Panc1 (cell line): Measurements from ENCODE around the gene MVP. TPM values are rescaled to one million over a fixed set of nuclear protein-coding genes. Genes with fewer than 3 reads are reported as not detected.

ENCODE experiments used
- ATAC-seq: fragments of 200-7000 bp; cut with Tn5 transposase; 2 replicates; pipeline ENCODE4 v1.9.1; 2020; ENCODE audit warnings: mild to moderate bottlenecking, moderate library complexity
- BruUV-seq: library from RNA; stranded (reverse); fragments of 400-500 nt; replicated peaks from 2 replicates; lab custom pipeline; 2021; lab: Mats Ljungman, UMichigan
- CTCF ChIA-PET: fragments of 300-600 bp; sonication (Branson Sonifier 250); formaldehyde crosslinking; loops from one replicate; lab custom pipeline; 2022; ENCODE audit warnings: antibody characterized with exemption; lab: Charles Lee
- POLR2A ChIA-PET: fragments of 300-600 bp; sonication (Branson Sonifier 250); formaldehyde crosslinking; loops from one replicate; lab custom pipeline; 2022; ENCODE audit warnings: antibody characterized with exemption; lab: Charles Lee
- DNase-seq: peaks from one replicate; pipeline ENCODE4 v3.0.0-alpha.2; 2010; ENCODE audit warnings: low read depth, low spot score
- H3K27ac ChIP-seq: 2 replicates; pipeline ENCODE4 v1.5.1; 2011; ENCODE audit warnings: mild to moderate bottlenecking, low read length, inconsistent platforms
- H3K27me3 ChIP-seq: fragments of 200-500 bp; sonication (Bioruptor generic); 2 replicates; pipeline ENCODE4 v1.6.0; 2014; ENCODE audit warnings: low read length, inconsistent platforms; ENCODE audit not compliant: control insufficient read depth, insufficient read depth
- H3K36me3 ChIP-seq: fragments of 200-500 bp; sonication (Bioruptor generic); 2 replicates; pipeline ENCODE4 v1.5.1; 2014; ENCODE audit warnings: inconsistent platforms, mild to moderate bottlenecking, low read length, moderate library complexity; ENCODE audit not compliant: control insufficient read depth, insufficient read depth
- H3K4me1 ChIP-seq: 2 replicates; pipeline ENCODE4 v1.5.1; 2011; ENCODE audit warnings: inconsistent platforms, mild to moderate bottlenecking, low read length, moderate library complexity; ENCODE audit not compliant: control insufficient read depth, insufficient read depth
- H3K4me3 ChIP-seq, 2 experiments: 2 replicates each; pipeline ENCODE4 v1.5.1; 2011 to 2012; ENCODE audit warnings: low read depth in 2 of 2, low read length in 2 of 2, mild to moderate bottlenecking in 2 of 2, inconsistent platforms in 1 of 2, moderate library complexity in 1 of 2
- H3K9me3 ChIP-seq: fragments of 200-500 bp; sonication (Bioruptor generic); 2 replicates; pipeline ENCODE4 v1.5.1; 2014; ENCODE audit warnings: low read depth, mild to moderate bottlenecking, inconsistent platforms, low read length, moderate library complexity; ENCODE audit not compliant: control insufficient read depth, insufficient read depth
- POLR2AphosphoS5 ChIP-seq: IDR thresholded peaks from 2 replicates; pipeline ENCODE4 v1.6.1; 2012; ENCODE audit warnings: mild to moderate bottlenecking, low read depth, low read length, moderate library complexity
- SIN3A ChIP-seq: IDR thresholded peaks from 2 replicates; pipeline ENCODE4 v1.6.1; 2012; ENCODE audit warnings: low read depth, mild to moderate bottlenecking, low read length, moderate library complexity, borderline replicate concordance; ENCODE audit not compliant: insufficient read depth
- TCF7L2 ChIP-seq: IDR thresholded peaks from 2 replicates; pipeline ENCODE4 v1.6.1; 2011; ENCODE audit warnings: mild to moderate bottlenecking, low read depth, low read length, inconsistent platforms
- in situ Hi-C: cut with HindIII; loops from 2 replicates; pipeline ENCODE4 v1.10.0; 2016; ENCODE audit warnings: low sequenced_read_pairs, low pct_unique_long_range_greater_than_20kb
- intact Hi-C: fragments of 100-400 bp; cut with micrococcal nuclease; formaldehyde crosslinking; loops from one replicate; pipeline ENCODE4 v1.10.0; 2022; ENCODE audit not compliant: unreplicated experiment
- total RNA-seq: library from RNA; stranded (reverse); gene quantifications from one replicate; pipeline ENCODE4 v1.2.1, GENCODE V29; 2021; ENCODE audit not compliant: unreplicated experiment
- TF ChIP-seq, protein P1 (sequence below): fragments of 450-650 bp; IDR thresholded peaks from 2 replicates; pipeline ENCODE4 v1.5.1; 2017; ENCODE audit warnings: mild to moderate bottlenecking
- TF ChIP-seq, protein P2 (sequence below), 2 experiments: IDR thresholded peaks; 2 replicates each; pipeline ENCODE4 v1.6.1; 2011 to 2012; ENCODE audit warnings: low read depth in 2 of 2, control low read depth in 1 of 2, low read length in 1 of 2, mild to moderate bottlenecking in 1 of 2, moderate library complexity in 1 of 2; ENCODE audit not compliant: insufficient read depth in 1 of 2

Gene MVP
- total RNA-seq, 1 experiment from 2014 or later: 107 TPM

DNA sequence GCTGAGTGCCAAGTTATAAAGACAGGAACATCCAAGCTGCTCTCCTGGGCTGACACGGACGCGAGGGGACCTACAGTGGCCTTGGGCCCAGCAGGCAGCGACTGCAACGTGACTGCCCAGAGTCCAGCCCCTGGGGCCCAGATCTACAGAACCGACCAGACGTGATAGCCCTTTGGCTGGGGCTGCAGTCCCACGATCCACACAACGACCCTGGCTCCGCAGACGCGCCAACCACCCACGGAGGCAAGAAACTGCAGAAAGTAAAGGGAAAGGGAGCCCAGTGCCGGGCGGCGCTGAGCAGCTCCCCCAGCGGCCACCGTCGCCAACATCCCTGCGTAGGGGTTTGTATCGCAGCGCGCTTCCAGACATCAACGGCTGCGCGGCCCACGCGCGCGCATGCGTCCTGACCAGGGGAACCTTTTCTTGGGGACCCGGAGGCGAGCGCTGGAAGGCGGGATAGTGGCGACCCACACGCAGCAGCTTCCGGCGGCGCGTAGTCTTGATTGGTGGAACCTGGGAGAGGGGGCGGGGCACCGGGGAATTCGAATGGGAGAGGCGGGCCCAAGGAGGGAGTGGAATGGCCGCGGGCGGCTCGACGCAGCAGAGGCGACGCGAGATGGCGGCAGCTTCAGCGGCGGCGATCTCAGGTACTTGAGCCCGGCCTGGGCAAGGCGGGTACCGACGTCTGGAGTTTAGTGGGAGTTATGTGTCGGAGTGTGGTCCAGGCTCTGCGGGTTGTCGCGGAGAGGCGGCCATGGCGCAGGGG, 29.9 kb upstream of the MVP start, which contains the start of gene KIF22:
Gene KIF22 (plus strand): TSS at position 569 of the 766 bp plus-strand sequence. CDS start 9 bp downstream, at position 578.
- Histone ChIP-seq H3K4me3 (peak within 1 kb of the TSS; percentile 88 to 93), H3K4me1 (peaks cover 12% of the 10 kb centered on the region), H3K27ac (peak within 1 kb of the TSS; percentile 97), H3K27me3 (no peaks in the 10 kb centered on the region), H3K36me3 (no peaks in the 10 kb centered on the region; the same call in 1 of the 2 replicates), H3K9me3 (no peaks in the 10 kb centered on the region)
- DNase-seq (peak; percentile 88), ATAC-seq (peak; percentile 97)
- TF ChIP-seq POLR2AphosphoS5: peak; percentile 88
- peak; percentile 86; the same call in 1 of the 2 replicates for TF ChIP-seq SIN3A
- TF ChIP-seq TCF7L2: 0 out of 2 replicates have a peak, but pooled peaks have one; percentile 44
- TF ChIP-seq, protein P1, sequence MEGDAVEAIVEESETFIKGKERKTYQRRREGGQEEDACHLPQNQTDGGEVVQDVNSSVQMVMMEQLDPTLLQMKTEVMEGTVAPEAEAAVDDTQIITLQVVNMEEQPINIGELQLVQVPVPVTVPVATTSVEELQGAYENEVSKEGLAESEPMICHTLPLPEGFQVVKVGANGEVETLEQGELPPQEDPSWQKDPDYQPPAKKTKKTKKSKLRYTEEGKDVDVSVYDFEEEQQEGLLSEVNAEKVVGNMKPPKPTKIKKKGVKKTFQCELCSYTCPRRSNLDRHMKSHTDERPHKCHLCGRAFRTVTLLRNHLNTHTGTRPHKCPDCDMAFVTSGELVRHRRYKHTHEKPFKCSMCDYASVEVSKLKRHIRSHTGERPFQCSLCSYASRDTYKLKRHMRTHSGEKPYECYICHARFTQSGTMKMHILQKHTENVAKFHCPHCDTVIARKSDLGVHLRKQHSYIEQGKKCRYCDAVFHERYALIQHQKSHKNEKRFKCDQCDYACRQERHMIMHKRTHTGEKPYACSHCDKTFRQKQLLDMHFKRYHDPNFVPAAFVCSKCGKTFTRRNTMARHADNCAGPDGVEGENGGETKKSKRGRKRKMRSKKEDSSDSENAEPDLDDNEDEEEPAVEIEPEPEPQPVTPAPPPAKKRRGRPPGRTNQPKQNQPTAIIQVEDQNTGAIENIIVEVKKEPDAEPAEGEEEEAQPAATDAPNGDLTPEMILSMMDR: peak; percentile 84
- TF ChIP-seq, protein P2, sequence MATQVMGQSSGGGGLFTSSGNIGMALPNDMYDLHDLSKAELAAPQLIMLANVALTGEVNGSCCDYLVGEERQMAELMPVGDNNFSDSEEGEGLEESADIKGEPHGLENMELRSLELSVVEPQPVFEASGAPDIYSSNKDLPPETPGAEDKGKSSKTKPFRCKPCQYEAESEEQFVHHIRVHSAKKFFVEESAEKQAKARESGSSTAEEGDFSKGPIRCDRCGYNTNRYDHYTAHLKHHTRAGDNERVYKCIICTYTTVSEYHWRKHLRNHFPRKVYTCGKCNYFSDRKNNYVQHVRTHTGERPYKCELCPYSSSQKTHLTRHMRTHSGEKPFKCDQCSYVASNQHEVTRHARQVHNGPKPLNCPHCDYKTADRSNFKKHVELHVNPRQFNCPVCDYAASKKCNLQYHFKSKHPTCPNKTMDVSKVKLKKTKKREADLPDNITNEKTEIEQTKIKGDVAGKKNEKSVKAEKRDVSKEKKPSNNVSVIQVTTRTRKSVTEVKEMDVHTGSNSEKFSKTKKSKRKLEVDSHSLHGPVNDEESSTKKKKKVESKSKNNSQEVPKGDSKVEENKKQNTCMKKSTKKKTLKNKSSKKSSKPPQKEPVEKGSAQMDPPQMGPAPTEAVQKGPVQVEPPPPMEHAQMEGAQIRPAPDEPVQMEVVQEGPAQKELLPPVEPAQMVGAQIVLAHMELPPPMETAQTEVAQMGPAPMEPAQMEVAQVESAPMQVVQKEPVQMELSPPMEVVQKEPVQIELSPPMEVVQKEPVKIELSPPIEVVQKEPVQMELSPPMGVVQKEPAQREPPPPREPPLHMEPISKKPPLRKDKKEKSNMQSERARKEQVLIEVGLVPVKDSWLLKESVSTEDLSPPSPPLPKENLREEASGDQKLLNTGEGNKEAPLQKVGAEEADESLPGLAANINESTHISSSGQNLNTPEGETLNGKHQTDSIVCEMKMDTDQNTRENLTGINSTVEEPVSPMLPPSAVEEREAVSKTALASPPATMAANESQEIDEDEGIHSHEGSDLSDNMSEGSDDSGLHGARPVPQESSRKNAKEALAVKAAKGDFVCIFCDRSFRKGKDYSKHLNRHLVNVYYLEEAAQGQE (IDR thresholded peaks at IDR 0.05; ENCODE audit: insufficient read depth in 1 of 2, low read depth in 2 of 2, low read length in 1 of 2): 0 out of 4 replicates have a peak, but pooled peaks of 1 of the 2 experiments have one; percentile 59
- ChIA-PET POLR2A (interaction anchor here (0.5 to 0.6 kb wide), 3 partner anchors 15 to 62 kb away, joined by 3 to 6 read pairs (median 4); no protein-coding TSS in a partner anchor), CTCF (interaction anchor here (0.7 kb wide), 1 partner anchor 90 kb away, joined by 3 read pairs; no protein-coding TSS in a partner anchor)
- BruUV-seq: no TSS peak
- intact Hi-C loops: no loop called here
- in situ Hi-C loops: no loop called here

DNA sequence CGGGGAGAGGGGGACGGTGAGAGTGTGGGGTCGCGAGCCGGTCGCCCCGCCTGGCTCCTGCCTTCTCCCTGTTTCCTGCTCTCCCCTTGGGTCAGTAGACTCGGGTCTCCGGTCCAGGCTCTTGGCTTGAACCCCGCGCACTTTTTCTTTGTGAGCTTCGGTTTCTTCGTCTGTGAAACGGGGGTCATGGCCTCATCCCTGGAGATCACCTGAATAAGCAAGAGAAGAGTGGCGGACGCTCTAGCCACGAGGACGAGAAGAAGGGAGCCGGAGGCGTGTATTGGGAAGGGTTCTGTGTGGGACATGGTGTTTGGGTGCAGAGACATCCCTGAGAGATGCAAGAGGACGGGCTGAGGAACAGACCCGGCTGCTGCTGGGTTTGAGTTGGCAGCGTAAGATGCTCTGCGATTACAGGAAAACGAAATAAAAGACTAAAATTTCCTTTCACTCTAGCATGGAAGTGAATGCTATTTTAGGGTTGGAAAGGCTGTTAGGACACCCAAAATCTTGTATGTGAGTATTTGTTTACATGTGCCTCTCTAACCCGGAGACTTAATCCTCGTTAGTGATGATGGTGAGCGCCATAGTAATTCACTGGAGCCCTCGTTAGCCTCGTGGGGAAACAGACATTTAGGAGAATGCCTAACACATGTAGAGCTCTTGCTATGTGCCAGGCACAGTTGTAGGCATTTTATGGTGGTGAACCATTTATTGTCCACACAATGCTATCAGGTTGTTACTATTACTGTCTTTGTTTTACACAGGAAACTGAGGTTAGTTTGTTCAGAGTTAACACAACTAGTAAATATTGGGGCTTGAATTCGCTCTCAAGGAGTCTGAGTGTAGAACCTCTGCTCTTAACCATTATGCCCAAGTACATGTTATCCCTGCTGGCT, 29.1 kb upstream of the MVP start:
- peak overlapping the region; percentile 94 for H3K27ac ChIP-seq
- H3K4me1 ChIP-seq: peaks cover 12% of the 10 kb centered on the region
- BruUV-seq: TSS peak; percentile 84
- no peaks in the 10 kb centered on the region; the same call in 1 of the 2 replicates for H3K36me3 ChIP-seq
- intact Hi-C loops (no loop called here), in situ Hi-C loops (no loop called here)
- ChIA-PET CTCF (interaction anchor here (0.7 kb wide), 1 partner anchor 91 kb away, joined by 3 read pairs; no protein-coding TSS in a partner anchor), POLR2A (no interaction called here)
- no peaks in the 10 kb centered on the region for H3K27me3 ChIP-seq
- DNase-seq: no peak
- TF ChIP-seq SIN3A (0 out of 2 replicates have a peak, but pooled peaks have one; percentile 16), TCF7L2 (no peak), POLR2AphosphoS5 (no peak)
- TF ChIP-seq, protein P2 (IDR thresholded peaks at IDR 0.05; ENCODE audit: insufficient read depth in 1 of 2, low read depth in 2 of 2, low read length in 1 of 2): no peak
- TF ChIP-seq, protein P1: no peak
- H3K9me3 ChIP-seq: no peaks in the 10 kb centered on the region
- ATAC-seq: peak; percentile 59
- peak overlapping the region; percentile 87 to 93 for H3K4me3 ChIP-seq
